Measurements from ENCODE around the gene SLC22A6. TPM values are rescaled to one million over a fixed set of nuclear protein-coding genes. Genes with fewer than 3 reads are reported as not detected.
A peak's percentile ranks its signal among the peaks of the same experiment; 100 is the strongest.

Gene SLC22A6
- total RNA-seq, 3 donors from 2014 or later, result not detected

- TF ChIP-seq CTCF (IDR thresholded peaks at IDR 0.05), result no peak
- DNase-seq (peak in 2 of 3 donors; percentile 20 to 39), ATAC-seq (peak; percentile 46)
- Histone ChIP-seq H3K4me3 (no peak overlapping the region), H3K4me1 (ENCODE audit: low read depth) (no peaks in the 10 kb centered on the region), H3K36me3 (ENCODE audit: low read depth) (no peaks in the 10 kb centered on the region), H3K9me3 (no peaks in the 10 kb centered on the region)
- intact Hi-C loops (cut with DNase I, micrococcal nuclease), result no loop called here
Measured at GRCh38 chr11:63020671-63021291, 36.0 kb upstream of the SLC22A6 start.

- intact Hi-C loops (cut with DNase I, micrococcal nuclease), result no loop called here
- ATAC-seq, result no peak
- no peak for DNase-seq
- TF ChIP-seq CTCF (IDR thresholded peaks at IDR 0.05), result no peak
- Histone ChIP-seq H3K4me1 (ENCODE audit: low read depth) (no peaks in the 10 kb centered on the region), H3K36me3 (ENCODE audit: low read depth) (no peaks in the 10 kb centered on the region), H3K4me3 (no peak overlapping the region), H3K9me3 (no peaks in the 10 kb centered on the region)
Measured at GRCh38 chr11:63019506-63019905, 34.7 kb upstream of the SLC22A6 start.

DNA sequence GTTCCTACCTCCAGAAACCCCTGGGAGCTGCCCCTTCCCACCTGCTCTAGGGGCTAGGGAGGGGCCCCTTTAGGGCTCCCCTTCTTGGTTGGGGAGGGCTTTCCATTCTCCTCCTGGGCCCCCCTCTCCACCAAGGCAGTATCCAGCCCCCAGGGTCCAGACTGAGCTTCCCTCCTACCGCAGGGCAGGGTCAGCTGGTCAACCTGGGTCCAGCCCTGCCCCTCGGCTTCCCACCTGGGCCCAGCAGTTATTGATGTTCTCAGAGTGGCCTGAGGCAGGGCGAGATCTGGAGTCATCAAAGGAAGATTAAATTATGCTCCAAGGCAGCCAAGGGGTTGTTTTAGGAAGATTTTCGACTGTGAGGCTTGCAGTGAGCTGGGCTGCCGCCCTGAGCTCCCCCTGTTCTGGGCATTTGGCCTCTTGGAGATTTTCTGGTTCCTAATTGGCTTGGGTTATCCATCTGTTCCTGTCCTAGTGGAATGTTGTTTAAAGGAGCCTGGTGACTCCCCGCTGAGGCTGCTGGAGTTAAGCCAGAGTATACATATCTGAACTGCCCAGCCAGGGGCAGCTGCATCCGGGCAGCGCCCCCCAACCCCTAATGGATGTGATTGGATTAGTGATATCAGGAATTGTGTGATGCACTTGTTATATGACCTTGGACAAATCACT lies 32.7 kb upstream of the SLC22A6 start:
- DNase-seq (no peak), ATAC-seq (no peak)
- Histone ChIP-seq H3K9me3 (no peaks in the 10 kb centered on the region), H3K4me1 (ENCODE audit: low read depth) (no peaks in the 10 kb centered on the region), H3K36me3 (ENCODE audit: low read depth) (no peaks in the 10 kb centered on the region), H3K4me3 (no peak overlapping the region)
- TF ChIP-seq CTCF (IDR thresholded peaks at IDR 0.05), result no peak
- intact Hi-C loops (cut with DNase I, micrococcal nuclease), result no loop called here

DNA sequence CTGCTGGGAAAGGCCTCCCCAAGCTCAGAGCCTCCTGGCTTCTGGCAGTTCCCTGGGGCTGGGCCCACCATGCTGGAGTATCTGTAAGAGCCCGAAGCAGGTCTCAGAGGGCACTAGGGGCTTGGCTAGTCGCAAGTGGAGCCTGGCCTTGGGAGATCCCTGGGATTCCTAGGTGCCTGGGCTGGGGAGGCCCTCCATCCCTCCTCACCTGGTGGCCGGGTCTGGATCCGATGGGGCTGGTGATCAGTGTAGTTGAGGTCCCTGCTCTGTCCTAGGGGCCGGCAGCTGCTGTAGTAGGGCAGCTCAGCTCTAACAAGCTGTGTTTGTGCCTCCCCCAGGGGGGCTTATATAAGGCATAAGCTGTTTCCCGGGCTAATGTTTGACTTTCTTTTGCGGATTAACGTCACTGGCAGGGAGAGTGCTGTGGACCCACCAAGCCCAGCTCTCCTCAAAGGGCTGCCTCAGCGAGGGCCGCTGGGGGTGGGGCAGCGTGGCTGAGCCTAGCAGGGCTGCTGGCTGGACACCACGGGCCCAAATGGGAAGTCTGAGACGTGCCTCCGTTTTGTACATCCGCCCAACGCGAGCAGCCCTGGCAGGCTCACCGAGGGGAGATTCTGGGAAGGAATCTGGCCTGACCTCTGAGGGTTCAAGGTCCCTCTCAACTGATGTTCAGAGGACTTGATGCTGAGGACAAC lies 30.9 kb upstream of the SLC22A6 start, which contains the start of gene SLC22A8:
Gene SLC22A8 (minus strand): TSS at position 321 of the 695 bp plus-strand sequence. CDS start 883 bp downstream, outside the sequence.
- Histone ChIP-seq H3K4me3 (no peak within 1 kb of the TSS), H3K36me3 (ENCODE audit: low read depth) (no peaks in the 10 kb centered on the region), H3K4me1 (ENCODE audit: low read depth) (no peaks in the 10 kb centered on the region), H3K9me3 (no peaks in the 10 kb centered on the region)
- ATAC-seq, result no peak
- intact Hi-C loops (cut with DNase I, micrococcal nuclease), result no loop called here
- no peak for DNase-seq
- no peak for TF ChIP-seq CTCF (IDR thresholded peaks at IDR 0.05)

- intact Hi-C loops (cut with DNase I, micrococcal nuclease), result no loop called here
- no peak for TF ChIP-seq CTCF (IDR thresholded peaks at IDR 0.05)
- no peak for DNase-seq
- Histone ChIP-seq H3K4me1 (ENCODE audit: low read depth) (no peaks in the 10 kb centered on the region), H3K4me3 (no peak overlapping the region), H3K36me3 (ENCODE audit: low read depth) (no peaks in the 10 kb centered on the region), H3K9me3 (no peaks in the 10 kb centered on the region)
- ATAC-seq, result no peak
Measured at GRCh38 chr11:63014408-63015055, 29.8 kb upstream of the SLC22A6 start.

Measured in mucosa of descending colon (tissue), 3 donors.